GM21723 (cell line): ENCODE data around the gene TNNT2.

Source experiments
- ATAC-seq: cut with Tn5 transposase; IDR thresholded peaks from one replicate; pipeline ENCODE4 v1.9.1; 2021; ENCODE audit warnings: mild to moderate bottlenecking, moderate library complexity; ENCODE audit not compliant: unreplicated experiment

The TNNT2 gene

DNA sequence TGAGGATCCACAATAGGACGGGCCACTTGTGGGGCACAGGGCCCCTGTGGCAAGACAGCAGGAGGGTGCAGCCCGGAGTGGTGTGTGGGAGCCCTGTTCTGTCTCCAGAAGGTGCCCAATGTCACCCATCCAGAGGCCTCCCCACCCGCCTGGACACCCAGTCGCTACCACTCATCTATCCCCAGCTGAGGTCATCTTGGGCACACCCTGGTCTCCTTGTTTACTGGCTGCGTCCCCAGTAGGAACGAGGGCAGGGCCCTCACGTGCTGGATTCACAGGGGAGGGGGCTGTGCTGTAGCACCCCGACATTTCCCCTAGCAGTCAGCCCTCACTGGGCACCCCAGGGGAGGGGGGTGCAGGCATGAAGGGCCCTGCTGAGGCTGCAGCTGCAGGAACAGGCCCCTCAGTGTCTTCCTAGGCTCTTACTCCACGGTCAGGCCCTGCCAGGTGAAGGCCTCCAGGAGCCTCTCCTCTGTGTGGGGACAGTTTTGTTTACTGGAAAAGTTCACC, 2.3 kb upstream of the TNNT2 start:
- no peak for ATAC-seq

DNA sequence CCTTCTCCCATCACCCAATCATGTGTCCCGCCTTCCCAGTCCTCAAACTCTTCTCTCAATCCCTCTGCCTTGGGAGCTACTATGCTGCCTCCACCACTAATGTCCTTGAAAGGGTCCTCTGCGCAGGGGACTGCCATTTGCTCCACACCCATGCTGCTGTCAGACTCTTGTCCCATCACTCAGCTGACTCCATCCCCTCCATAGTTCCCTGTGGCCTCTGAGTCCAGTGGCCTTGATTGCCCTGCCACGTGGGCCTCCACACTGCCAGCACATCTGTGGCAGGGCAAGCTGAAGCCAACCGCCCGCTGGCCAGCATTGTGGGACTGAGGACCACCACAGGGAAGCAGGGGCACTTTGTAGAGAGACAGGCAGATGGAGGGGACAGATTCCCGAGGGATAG, 1.3 kb upstream of the TNNT2 start:
- no peak for ATAC-seq

GRCh38 chr1:201376464-201377374, 761 bp downstream of the TNNT2 start:
- no peak for ATAC-seq

DNA sequence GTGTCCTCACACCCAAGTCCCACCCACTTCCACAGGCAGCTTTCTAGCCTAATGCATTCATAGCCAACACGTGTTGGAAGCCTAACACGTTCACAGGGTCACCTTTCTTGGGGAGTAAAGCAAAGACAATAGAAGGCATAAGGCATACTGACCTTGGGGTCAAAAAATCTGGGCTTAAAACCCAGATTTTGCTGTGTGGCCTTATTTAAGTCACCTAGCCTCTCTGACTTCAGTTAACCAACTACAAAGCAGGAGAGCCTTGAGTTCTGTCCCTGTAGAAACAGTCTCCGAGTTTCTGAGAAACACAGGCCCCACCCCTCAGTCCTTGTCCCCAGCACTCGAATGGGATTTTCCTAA, 1.4 kb downstream of the TNNT2 start:
- ATAC-seq = no peak

DNA sequence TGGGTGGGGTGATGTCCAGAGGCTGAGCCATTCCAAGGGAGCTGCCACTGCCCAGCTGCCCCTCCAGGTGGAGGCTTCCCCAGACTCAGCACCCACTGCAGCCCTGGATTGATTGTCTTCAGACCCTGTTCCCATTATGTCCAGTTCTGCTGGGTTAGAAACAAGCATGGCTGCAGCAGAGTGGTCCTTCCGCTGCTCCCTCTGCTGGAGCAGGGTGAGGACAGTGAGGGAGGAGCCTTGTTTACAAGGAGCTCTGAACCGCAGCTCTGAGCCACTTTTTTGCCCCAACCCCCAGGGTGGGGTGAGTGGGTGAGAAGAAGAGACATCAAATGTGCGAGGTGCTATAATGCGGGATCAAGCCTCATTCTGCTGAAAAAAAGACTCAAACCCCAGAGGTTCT, 2.3 kb downstream of the TNNT2 start:
- no peak for ATAC-seq

DNA sequence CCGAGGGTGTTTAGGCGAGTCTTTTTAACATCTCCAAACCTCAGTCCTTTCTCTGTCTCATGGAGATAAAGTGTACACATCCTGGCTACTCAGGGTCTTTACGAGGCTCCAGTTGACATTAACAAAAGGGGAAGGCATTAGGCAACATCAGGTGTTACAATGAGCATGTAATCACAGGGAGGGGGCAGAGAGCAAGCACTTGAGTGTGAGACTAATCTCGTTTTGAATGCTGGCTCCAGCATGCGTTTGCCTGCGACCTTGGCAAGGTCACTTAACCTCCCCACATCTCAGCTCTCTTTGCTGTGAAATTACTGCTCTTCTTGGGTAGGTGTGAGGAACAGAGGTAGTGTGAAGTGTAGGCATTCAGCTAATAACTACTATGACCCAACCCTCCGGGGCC, 3.1 kb downstream of the TNNT2 start:
- ATAC-seq = no peak

GRCh38 chr1:201371792-201372191, 5.7 kb downstream of the TNNT2 start:
- ATAC-seq = no peak

DNA sequence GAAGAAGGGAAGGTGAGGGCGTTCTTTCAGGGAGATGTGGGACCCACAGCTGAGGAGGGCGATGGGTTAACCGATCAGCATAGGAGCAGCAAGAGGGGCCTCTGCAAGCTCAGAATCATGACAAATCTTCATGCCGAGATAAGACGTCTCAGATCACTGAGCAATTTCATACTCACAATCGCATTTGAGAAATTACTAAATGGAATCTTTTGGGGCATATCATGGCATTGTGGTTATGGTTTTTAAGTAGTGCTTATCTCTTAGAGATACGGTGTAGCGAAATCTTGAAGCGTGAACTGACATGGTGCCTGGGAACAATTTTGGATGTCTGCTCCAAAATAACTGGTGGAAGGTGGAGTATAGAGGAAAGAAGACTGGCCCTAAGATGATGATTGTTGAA, 6.2 kb downstream of the TNNT2 start:
- no peak for ATAC-seq

GRCh38 chr1:201370500-201370899, 7.0 kb downstream of the TNNT2 start:
- no peak for ATAC-seq

DNA sequence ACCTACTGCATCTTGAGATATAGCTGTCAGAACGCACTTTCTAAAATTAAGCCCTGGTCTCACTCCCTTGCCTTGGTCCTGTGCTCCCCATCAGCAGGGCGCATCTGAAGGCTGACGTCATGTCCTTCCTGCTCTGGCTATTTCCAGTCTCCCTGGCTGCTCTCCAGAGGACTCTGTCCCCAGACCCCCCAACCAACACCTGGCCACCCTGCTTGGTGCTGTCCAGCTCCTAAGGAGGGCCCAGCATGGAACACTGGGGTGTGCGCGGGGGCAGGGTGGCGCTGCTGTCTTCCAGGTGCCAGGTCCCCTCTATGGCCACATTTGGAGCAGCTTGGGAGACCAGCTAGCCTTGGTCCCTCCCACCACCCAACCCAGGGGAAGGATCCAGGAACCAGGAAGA, 8.3 kb downstream of the TNNT2 start:
- no peak for ATAC-seq

DNA sequence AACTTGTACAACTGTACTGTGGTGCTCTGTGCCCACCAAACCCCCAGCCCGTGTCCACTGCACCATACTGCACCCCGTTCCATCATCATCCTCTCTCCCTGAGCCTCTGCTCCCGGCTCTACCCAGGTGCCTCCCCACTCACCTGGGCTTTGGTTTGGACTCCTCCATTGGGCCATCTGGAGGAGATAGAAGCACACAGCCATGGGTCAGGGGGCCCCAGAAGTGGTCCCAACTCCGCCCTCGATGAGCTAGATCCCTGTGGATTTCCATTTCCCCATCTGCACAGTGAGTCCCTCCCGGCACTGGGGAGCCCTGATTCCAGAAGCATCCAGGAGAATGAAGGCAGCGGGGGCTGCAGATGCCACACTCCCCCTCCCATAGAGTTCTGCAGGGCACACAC, 10.8 kb downstream of the TNNT2 start:
- no peak for ATAC-seq

- ATAC-seq = no peak
Measured at GRCh38 chr1:201365251-201365650, 12.2 kb downstream of the TNNT2 start.

- ATAC-seq = no peak
Measured at GRCh38 chr1:201364808-201365105, 12.7 kb downstream of the TNNT2 start.

DNA sequence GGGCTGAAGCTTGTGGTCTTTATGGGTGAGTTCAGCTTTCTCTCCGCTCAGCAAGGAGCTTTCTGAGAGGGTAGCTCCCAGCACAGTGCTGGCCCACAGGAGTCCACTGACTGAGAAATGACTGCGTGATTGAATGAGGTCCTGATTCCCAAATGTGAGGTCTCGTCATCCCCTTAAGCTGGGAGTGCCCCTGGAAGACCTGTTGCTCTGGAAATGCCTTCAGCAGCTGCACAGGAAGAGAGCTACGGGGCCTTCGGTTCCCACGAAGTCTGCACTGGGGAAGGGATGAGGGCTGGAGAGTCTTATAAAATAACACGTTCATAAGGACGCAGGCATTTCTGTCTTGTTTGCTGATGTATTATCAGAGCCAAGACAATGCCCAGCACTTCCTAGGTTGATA, 14.0 kb downstream of the TNNT2 start:
- ATAC-seq = no peak

DNA sequence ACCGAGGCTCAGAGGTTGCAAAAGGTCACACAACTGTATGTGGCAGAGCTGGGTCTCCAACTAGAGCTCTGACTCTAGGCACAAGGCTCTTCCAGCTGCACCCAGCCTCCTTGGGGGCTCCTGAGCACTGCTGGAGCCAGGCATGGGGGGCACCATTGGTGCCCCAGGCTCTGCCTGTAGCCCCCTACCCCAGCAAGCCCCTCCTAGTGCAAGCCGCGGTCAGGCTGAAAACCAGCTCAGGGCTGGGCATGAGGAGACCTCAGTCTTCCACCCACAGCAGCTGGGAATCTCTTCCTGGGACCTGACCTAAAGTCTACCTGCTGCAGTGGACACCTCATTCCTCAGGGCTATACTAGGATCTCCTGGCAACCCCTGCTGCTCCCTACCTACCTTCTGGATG, 14.6 kb downstream of the TNNT2 start:
- no peak for ATAC-seq

DNA sequence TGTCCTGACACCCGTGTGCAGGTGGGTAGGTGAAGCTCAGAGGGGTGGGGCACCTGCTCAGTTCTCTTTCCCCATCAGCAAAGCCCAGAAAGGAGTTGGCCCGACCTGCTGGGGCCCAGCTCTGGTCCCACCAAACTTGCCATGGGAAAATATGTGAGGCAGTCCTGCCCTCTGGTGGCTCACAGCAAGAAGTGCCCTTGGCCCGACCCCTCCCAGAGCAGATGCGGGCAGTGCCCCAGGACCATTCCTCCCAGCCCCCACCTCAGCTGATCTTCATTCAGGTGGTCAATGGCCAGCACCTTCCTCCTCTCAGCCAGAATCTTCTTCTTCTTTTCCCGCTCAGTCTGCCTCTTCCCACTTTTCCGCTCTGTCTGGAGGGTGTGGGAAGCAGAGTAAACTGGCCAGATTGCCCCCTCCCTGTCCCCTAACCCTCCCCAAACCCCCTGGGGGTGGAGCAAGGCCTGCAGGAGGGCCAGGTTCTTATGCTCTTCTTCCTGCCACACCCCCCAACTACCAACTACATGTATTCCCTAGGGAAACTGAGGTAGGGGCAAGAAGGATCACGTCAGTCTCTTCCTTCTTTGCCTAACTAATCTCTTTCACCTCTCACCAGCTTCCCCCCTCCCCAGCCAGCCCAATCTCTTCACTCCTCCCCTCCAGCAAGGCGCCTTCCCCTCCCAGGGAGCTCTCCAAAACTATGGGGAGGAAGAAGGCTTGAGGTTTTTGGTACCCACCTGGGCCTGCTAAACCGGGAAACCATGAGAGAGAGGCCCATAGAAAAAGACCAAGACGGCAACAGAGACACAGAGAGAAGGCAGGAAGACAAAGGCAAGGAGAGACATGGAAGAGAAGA, 15.6 kb downstream of the TNNT2 start:
- ATAC-seq = no peak

- ATAC-seq = no peak
Measured at GRCh38 chr1:201360901-201361651, 16.4 kb downstream of the TNNT2 start.

DNA sequence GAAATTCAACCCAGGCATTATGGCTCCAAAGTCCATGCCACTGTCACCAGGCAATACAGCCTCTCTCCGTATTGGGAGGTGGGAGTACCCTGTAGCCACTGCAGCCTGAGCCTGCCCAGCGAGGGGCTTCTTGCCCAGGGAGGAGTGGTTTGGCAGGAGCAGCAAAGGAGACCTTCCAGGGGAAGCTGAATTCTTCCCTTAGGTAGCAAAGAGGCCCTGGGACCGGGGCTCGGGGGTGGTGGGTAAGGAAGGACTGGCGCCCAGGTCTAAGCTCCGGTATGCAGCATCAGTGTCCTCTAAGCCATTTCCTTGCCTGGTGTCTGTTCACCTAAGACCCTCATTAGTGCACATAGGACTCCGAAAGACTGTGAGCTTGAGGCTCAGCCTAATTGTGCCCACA, 17.0 kb downstream of the TNNT2 start:
- ATAC-seq = no peak

GRCh38 chr1:201359873-201360210, 17.6 kb downstream of the TNNT2 start:
- ATAC-seq = no peak

DNA sequence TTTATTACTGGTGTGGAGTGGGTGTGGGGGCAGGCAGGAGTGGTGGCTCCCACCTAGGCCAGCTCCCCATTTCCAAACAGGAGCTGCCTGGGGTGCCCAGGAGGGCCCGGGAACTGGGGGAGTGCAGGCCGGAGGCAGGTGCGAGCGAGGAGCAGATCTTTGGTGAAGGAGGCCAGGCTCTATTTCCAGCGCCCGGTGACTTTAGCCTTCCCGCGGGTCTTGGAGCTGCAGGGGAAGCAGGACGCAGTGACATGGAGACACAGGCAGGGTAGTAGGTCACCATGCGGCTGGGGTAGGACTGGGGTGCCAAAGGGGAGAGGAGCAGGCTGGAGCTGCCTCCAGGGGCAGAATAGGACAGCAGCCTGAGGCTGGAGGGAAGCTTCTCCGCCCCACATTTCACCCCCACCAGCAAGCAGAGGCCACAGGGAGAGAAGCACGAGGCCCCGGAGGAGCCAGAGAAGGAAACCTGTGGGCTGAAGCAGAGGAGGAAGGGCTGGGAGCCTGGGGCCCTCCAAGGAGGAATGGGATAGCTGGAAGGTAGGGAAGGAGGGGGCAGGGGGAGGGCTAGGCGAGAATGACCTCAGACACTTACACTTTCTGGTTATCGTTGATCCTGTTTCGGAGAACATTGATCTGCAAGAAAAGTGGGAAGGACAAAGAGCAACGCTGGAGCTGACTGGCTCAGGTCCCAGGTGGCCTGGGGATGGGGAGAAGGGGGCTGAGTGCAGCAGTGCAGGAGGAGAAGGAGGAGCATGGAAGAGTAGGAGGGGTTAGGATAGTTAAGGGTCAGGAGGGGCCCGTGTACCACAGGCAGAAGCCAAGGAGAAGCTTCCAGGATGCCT, 18.2 kb downstream of the TNNT2 start:
- ATAC-seq = no peak

- no peak for ATAC-seq
Measured at GRCh38 chr1:201358596-201358995, 18.9 kb downstream of the TNNT2 start.
